ENCODE data around the gene LDLRAD4.

LDLRAD4 gene

DNA sequence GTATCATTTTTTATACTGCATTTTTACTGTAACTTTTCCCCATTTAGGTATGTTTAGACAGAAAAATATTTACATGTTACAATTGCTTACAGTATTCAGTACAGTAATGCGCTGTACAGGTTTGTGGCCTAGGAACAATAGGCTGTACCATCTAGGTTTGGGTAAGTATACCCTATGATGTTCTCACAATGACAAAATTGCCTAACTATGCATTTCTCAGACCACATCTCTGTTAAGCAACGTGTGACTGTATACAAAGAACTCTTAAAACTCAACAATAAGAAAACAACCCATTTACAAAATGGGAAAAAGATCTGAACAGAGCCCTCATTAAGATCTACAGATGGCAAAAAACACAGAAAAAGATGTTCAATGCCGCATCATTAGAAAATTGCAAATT, 478.4 kb downstream of the LDLRAD4 start:
- DNase-seq (ENCODE audit: insufficient read length, low spot score) (no peak), FAIRE-seq (no peak)
- TF ChIP-seq SPI1 (IDR thresholded peaks at IDR 0.05; ENCODE audit: low read depth, low read length) (no peak), POU2F2 (IDR thresholded peaks at IDR 0.05; ENCODE audit: low read depth, low read length) (no peak)

DNA sequence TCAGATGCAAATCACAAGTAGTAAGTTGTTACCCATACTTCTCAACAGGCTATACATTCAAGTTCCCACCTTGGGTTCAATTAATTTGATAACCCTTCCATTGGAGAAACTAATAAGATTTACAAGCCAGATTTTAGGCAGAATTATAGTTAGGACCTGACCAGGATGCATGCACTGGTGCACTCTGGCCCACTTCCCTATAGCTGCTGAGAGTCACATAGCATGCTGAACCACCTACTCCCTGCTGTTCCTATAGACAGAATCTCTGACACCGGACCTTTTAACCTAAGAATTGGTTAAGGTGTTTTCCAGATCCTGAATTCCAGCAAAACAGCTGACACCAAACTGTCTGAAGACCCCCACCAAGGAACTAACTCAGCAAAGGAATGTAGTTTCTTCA, 481.6 kb downstream of the LDLRAD4 start:
- FAIRE-seq (no peak), DNase-seq (ENCODE audit: insufficient read length, low spot score) (no peak)
- TF ChIP-seq POLR2A (IDR thresholded peaks at IDR 0.05; ENCODE audit: low read depth, low read length), result no peak
- TF ChIP-seq SPI1 (IDR thresholded peaks at IDR 0.05; ENCODE audit: low read depth, low read length), result peak; percentile 47; the same call in 1 of the 2 replicates

All from GM12891 (cell line).